ENCODE results near the gene CRTC3.
A peak's percentile ranks its signal among the peaks of the same experiment; 100 is the strongest.
"Not testable (repeated sequence)": the region's sequence is repeated elsewhere in the genome, so short reads cannot be mapped to it uniquely, and the experiment has no call there.

Gene CRTC3

GRCh38 chr15:90624278-90624981, 94.7 kb downstream of the CRTC3 start:
- no peak for DNase-seq (ENCODE audit: low read depth)

- no peak for DNase-seq (ENCODE audit: low read depth)
Measured at GRCh38 chr15:90625037-90625436, 95.3 kb downstream of the CRTC3 start.

GRCh38 chr15:90629217-90629616, 99.5 kb downstream of the CRTC3 start:
- DNase-seq (ENCODE audit: low read depth): no peak

GRCh38 chr15:90633360-90633759, 103.6 kb downstream of the CRTC3 start:
- no peak for DNase-seq (ENCODE audit: low read depth)

DNA sequence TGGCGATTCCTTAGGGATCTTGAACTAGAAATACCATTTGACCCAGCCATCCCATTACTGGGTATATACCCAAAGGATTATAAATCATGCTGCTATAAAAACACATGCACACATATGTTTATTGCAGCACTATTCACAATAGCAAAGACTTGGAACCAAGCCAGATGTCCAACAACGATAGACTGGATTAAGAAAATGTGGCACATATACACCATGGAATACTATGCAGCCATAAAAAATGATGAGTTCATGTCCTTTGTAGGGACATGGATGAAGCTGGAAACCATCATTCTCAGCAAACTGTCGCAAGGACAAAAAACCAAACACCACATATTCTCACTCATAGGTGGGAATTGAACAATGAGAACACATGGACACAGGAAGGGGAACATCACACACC, 107.3 kb downstream of the CRTC3 start:
- DNase-seq (ENCODE audit: low read depth): not testable (repeated sequence)

- no peak for DNase-seq (ENCODE audit: low read depth)
Measured at GRCh38 chr15:90637693-90638092, 108.0 kb downstream of the CRTC3 start.

- no peak for DNase-seq (ENCODE audit: low read depth)
Measured at GRCh38 chr15:90638201-90638691, 108.5 kb downstream of the CRTC3 start.

- no peak for DNase-seq (ENCODE audit: low read depth)
Measured at GRCh38 chr15:90638963-90639362, 109.2 kb downstream of the CRTC3 start.

- DNase-seq (ENCODE audit: low read depth): no peak
Measured at GRCh38 chr15:90640862-90641261, 111.1 kb downstream of the CRTC3 start.

- no peak for DNase-seq (ENCODE audit: low read depth)
Measured at GRCh38 chr15:90641581-90642463, 112.1 kb downstream of the CRTC3 start.

DNA sequence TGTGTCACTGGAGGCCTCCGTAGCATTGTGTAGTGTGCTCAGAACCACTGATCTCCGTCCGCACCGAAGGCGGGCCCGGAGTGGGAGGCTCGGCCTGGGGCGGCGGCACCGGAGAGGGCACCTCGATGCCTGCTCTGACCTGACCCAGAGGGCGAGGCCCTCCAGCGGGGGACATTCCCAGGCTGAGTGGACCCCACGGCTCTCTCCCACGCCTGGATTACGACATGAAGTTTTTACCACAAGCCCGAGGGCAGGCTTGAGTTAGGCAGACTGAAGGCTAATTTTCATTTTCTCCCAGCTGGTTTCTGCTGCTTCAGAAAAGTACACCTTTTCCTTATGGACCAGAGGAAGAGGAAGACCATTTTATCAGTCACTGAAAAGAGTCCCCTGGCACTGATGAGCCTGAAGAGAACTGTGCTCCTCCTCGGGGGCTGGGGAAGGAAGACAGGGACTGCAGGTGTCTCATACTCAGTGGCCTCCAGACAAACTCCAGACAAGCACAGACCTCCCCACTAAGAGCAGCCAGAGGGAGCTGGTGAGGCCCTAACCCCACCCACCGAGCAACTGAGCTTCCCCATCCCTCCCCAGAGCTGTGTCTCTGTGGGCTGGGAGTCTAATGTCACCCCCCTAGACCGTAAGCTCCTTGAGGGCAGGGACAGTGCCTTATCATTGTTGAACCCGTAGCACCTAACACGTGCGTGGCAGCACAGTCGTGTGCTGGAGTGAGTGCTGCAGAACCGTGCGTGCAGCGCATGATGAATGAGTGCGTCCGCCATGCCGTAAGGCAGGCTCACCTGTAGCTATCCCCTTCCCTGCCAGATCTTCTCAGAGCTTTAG, 113.0 kb downstream of the CRTC3 start:
- no peak for DNase-seq (ENCODE audit: low read depth)

GRCh38 chr15:90643301-90643632, 113.5 kb downstream of the CRTC3 start:
- DNase-seq (ENCODE audit: low read depth): no peak

DNA sequence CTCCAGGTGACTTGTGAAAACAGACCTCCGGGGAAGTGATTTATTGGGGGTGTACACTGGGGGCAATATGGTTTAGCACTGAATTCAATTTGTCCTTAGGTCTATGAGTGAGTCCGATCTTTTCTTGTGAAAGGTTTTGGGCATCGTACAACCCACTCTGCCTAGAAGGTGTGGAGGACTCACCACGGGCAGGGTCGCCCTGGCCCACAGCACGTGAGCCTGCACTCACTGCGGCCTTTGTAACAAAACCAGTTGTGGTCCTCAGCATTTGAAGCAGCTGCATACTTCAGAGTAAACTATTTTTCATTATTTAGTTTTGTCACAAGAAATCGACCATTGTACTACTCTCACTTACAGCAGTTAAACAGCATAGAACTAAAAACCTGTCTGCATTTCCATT, 114.8 kb downstream of the CRTC3 start:
- no peak for DNase-seq (ENCODE audit: low read depth)

DNA sequence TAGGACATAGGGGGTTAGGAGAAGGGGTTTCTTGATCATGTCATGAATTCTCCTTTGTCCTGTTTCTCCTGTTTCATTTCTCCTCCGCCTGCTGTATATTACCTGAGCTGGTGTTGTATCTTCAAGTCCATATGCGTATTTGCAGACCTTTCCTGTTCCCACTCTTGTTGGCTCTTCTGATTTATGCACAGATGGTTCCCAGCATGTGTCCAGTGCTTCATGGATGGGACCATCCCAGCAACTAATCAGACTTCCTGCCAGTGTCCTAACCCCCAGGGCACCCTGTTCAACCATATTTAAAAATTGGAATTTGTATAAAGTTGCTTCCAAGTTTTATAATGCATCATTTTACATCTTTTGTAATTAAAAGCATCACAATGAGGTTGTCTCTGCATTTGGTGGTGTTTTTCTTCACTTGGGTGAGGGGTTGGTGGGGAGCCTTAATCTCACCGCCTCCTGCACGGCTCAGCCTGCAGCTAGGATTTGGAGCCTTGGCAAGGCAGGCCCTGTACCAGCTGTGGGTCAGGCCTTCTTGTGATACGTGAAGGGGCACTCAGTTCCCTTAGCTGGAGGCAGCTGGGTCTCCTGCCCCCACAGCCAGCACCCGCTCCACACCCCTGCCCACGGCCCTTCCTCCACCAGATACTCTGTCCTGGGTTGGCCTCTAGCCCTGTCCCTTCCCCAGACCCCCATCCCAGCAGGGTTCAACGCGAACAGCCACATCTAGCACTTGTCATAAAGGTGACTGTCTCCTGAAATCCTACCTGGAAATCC, 115.4 kb downstream of the CRTC3 start:
- DNase-seq (ENCODE audit: low read depth): no peak

DNA sequence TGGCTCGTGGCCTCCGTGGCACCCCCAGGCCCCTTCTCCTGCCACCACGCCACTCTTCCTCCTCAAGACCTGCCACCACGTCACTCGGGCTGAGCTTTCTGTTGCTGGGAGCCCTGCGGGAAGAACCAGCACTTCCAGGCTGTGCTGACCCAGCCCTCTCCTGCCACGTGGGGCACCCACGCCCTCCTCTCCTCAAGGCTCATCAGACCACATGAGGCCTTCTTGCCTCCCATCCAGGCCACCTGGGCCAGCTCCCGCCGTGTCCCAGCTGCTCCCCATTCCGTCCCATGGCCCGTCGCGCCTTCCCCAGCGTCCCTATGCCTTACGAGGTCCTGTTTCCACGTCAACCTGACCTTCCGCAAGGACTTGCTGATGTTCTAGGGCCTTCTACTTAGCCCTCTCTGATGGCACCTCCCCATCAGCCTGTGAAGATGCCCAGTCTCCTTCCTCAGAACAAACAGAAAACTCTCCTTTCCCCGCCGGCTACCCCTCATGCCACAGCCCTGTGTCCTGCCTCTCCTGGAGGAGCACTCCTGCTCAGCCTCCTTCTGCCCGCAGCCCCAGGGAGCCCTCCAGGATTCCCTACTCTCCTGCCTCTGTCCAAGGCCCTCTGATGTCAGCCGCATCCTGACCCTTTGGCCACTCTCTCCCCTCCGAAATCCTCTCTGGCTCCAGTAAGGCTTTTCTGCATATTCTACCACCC, 116.3 kb downstream of the CRTC3 start:
- DNase-seq (ENCODE audit: low read depth): no peak

DNA sequence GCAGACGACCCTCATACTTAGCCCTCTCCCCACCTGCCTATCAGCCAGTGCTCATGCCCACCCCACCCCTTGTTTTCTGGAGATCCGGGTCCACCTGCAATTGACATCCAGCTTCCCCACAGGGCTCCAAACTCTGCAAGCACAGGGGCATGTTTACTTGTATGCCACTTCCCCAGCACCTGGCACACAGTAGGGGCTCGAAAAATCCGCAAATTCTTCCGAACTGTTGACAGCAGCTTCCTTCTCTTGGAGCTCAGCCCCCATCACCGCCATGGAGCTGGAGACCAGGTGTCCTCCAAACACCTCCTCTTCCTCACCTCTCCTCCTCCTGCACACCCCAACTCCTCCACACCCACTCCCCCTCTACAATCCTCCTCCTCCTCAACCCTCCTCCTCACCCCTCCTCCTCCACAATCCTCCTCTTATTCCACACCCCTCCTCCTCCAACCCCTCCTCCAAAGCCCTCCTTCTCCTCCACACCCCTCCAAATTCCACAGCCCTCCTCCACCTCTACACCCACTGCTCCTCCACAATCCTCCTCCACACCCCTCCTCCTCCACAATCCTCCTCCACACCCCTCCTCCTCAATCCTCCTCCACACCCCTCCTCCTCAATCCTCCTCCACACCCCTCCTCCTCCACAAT, 117.1 kb downstream of the CRTC3 start:
- no peak for DNase-seq (ENCODE audit: low read depth)

DNA sequence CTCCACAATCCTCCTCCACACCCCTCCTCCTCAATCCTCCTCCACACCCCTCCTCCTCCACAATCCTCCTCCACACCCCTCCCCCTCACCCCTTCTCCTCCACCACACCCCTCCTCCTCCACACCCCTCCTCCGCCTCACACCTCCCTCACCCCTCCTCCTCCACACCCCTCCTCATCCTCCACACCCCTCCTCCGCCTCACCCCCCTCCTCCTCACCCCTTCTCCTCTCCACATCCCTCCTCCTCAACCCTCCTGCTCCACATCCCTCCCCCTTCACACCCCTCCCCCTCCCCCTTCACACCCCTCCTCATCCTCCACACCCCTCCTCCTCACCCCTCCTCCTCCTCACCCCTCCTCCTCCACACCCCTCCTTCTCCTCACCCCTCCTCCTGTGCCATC, 117.6 kb downstream of the CRTC3 start:
- DNase-seq (ENCODE audit: low read depth): no peak

GRCh38 chr15:90648137-90649070, 118.7 kb downstream of the CRTC3 start:
- peak; percentile 43 for DNase-seq (ENCODE audit: low read depth)

All from activated T-cell treated with anti-CD3 and anti-CD28 coated beads for 48 hours (primary cell).